Measurements from ENCODE around the gene COG5.

Gene COG5

GRCh38 chr7:107430057-107430456 lies 133.7 kb downstream of the COG5 start:
- H3K27ac ChIP-seq (replicated peaks), result no peak overlapping the region
- TF ChIP-seq POLR2AphosphoS5 (IDR thresholded peaks at IDR 0.05; ENCODE audit: low read depth) (no peak), SPI1 (IDR thresholded peaks at IDR 0.05; ENCODE audit: borderline replicate concordance, low read depth) (peak; percentile 56; the same call in 1 of the 2 replicates), GABPA (IDR thresholded peaks at IDR 0.05; ENCODE audit: low read depth) (no peak)
- TF ChIP-seq, protein P1, sequence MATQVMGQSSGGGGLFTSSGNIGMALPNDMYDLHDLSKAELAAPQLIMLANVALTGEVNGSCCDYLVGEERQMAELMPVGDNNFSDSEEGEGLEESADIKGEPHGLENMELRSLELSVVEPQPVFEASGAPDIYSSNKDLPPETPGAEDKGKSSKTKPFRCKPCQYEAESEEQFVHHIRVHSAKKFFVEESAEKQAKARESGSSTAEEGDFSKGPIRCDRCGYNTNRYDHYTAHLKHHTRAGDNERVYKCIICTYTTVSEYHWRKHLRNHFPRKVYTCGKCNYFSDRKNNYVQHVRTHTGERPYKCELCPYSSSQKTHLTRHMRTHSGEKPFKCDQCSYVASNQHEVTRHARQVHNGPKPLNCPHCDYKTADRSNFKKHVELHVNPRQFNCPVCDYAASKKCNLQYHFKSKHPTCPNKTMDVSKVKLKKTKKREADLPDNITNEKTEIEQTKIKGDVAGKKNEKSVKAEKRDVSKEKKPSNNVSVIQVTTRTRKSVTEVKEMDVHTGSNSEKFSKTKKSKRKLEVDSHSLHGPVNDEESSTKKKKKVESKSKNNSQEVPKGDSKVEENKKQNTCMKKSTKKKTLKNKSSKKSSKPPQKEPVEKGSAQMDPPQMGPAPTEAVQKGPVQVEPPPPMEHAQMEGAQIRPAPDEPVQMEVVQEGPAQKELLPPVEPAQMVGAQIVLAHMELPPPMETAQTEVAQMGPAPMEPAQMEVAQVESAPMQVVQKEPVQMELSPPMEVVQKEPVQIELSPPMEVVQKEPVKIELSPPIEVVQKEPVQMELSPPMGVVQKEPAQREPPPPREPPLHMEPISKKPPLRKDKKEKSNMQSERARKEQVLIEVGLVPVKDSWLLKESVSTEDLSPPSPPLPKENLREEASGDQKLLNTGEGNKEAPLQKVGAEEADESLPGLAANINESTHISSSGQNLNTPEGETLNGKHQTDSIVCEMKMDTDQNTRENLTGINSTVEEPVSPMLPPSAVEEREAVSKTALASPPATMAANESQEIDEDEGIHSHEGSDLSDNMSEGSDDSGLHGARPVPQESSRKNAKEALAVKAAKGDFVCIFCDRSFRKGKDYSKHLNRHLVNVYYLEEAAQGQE (IDR thresholded peaks at IDR 0.05; ENCODE audit: insufficient replicate concordance, low read depth), result no peak
- TF ChIP-seq, protein P2, sequence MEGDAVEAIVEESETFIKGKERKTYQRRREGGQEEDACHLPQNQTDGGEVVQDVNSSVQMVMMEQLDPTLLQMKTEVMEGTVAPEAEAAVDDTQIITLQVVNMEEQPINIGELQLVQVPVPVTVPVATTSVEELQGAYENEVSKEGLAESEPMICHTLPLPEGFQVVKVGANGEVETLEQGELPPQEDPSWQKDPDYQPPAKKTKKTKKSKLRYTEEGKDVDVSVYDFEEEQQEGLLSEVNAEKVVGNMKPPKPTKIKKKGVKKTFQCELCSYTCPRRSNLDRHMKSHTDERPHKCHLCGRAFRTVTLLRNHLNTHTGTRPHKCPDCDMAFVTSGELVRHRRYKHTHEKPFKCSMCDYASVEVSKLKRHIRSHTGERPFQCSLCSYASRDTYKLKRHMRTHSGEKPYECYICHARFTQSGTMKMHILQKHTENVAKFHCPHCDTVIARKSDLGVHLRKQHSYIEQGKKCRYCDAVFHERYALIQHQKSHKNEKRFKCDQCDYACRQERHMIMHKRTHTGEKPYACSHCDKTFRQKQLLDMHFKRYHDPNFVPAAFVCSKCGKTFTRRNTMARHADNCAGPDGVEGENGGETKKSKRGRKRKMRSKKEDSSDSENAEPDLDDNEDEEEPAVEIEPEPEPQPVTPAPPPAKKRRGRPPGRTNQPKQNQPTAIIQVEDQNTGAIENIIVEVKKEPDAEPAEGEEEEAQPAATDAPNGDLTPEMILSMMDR (IDR thresholded peaks at IDR 0.05; ENCODE audit: insufficient read depth, low read length), result no peak
- H3K4me3 ChIP-seq (replicated peaks; ENCODE audit: insufficient read depth, low read length), result no peak overlapping the region
- no peak for DNase-seq (ENCODE audit: low read depth in 1 of 2, low spot score in 1 of 2)
- no peaks in the 10 kb centered on the region for H3K27me3 ChIP-seq (ENCODE audit: insufficient read depth, poor library complexity, severe bottlenecking)

GRCh38 chr7:107428642-107429041 lies 135.1 kb downstream of the COG5 start:
- Histone ChIP-seq H3K27me3 (ENCODE audit: insufficient read depth, poor library complexity, severe bottlenecking) (no peaks in the 10 kb centered on the region), H3K4me3 (replicated peaks; ENCODE audit: insufficient read depth, low read length) (no peak overlapping the region), H3K27ac (replicated peaks) (no peak overlapping the region)
- no peak for TF ChIP-seq GABPA (IDR thresholded peaks at IDR 0.05; ENCODE audit: low read depth)
- TF ChIP-seq SPI1 (IDR thresholded peaks at IDR 0.05; ENCODE audit: borderline replicate concordance, low read depth), result no peak
- TF ChIP-seq POLR2AphosphoS5 (IDR thresholded peaks at IDR 0.05; ENCODE audit: low read depth), result no peak
- TF ChIP-seq, protein P1 (IDR thresholded peaks at IDR 0.05; ENCODE audit: insufficient replicate concordance, low read depth), result no peak
- TF ChIP-seq, protein P2 (IDR thresholded peaks at IDR 0.05; ENCODE audit: insufficient read depth, low read length), result no peak
- no peak for DNase-seq (ENCODE audit: low read depth in 1 of 2, low spot score in 1 of 2)

DNA sequence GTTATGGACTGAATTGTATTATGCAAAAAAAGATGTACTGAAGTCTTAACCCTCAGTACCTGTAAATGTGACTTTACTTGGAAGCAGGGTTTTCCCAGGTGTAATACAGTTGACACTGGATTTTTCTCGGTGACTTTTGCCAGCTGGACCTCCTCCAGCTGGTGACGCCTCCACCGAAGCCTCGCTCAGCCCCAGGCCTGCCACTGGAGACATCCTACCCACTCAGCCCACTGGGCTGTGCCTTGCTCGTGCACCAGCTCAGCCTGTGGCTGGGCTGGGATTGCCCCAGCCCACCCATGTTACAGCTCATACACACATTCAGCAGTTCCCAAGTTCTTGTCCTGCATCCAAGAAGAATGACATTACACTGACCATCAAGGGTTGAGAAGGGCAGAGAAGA lies 136.3 kb downstream of the COG5 start:
- DNase-seq (ENCODE audit: low read depth in 1 of 2, low spot score in 1 of 2), result no peak

More for the DNA sequence above, 136.3 kb downstream of the COG5 start:
- no peaks in the 10 kb centered on the region for H3K27me3 ChIP-seq (ENCODE audit: insufficient read depth, poor library complexity, severe bottlenecking)
- TF ChIP-seq GABPA (IDR thresholded peaks at IDR 0.05; ENCODE audit: low read depth), result no peak
- TF ChIP-seq, protein P2 (IDR thresholded peaks at IDR 0.05; ENCODE audit: insufficient read depth, low read length), result no peak
- no peak for TF ChIP-seq POLR2AphosphoS5 (IDR thresholded peaks at IDR 0.05; ENCODE audit: low read depth)
- TF ChIP-seq SPI1 (IDR thresholded peaks at IDR 0.05; ENCODE audit: borderline replicate concordance, low read depth), result no peak
- no peak overlapping the region for H3K4me3 ChIP-seq (replicated peaks; ENCODE audit: insufficient read depth, low read length)
- H3K27ac ChIP-seq (replicated peaks), result no peak overlapping the region
